SH-SY5Y (cell line): ENCODE measurements around the gene KIF13A.

ENCODE experiments used
- GATA2 ChIP-seq: IDR thresholded peaks from 2 replicates; pipeline ENCODE4 v1.6.1; 2011; ENCODE audit warnings: mild to moderate bottlenecking, low read depth, low read length
- GATA3 ChIP-seq: IDR thresholded peaks from 2 replicates; pipeline ENCODE4 v1.6.1; 2011; ENCODE audit warnings: low read depth, mild to moderate bottlenecking, low read length, moderate library complexity

DNA sequence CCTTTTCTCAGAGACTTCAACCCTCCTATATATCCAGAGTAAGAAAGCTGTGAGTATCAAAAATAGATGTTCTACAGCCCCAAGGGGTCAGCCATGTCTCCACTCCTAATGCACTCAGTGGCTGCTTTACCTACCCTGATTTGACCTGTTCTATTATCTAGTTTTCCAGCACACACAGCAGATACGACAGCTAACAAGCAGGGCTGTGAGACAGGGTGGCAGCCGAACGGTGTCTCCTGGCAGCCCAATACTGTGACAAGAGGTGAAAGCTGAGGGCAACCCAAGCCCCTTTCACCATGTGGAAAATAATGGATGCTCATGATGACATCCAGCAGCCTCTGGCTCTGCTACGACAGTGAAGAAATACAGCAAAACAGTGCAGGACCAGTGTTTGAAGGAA is 67.9 kb downstream of the KIF13A start:
- no peak for TF ChIP-seq GATA2
- no peak for TF ChIP-seq GATA3
